Cardiac septum (tissue), 1 donor: ENCODE results near the gene C1QTNF6. TPM values are rescaled to one million over a fixed set of nuclear protein-coding genes. Genes with fewer than 3 reads are reported as not detected.

Source experiments
- DNase-seq: peaks from one replicate; pipeline ENCODE4 v3.0.0-alpha.2; 2020; ENCODE audit warnings: low spot score
- intact Hi-C: fragments of 100-400 bp; cut with DNase I; formaldehyde crosslinking; loops from one replicate; pipeline ENCODE4 v1.14.0; 2022
- total RNA-seq: library from RNA; stranded (reverse); fragmentation: NEBNext Ultra II Directional; extraction: Animal tissue kit (Norgen Biotek cat#: 25700); gene quantifications from one replicate; pipeline ENCODE4 v1.2.1, GENCODE V29; 2021
- donor health status: DM: no; HTN: no; CAD: no.

Gene C1QTNF6
- total RNA-seq, 1 donor from 2014 or later, result 2.8 TPM

DNA sequence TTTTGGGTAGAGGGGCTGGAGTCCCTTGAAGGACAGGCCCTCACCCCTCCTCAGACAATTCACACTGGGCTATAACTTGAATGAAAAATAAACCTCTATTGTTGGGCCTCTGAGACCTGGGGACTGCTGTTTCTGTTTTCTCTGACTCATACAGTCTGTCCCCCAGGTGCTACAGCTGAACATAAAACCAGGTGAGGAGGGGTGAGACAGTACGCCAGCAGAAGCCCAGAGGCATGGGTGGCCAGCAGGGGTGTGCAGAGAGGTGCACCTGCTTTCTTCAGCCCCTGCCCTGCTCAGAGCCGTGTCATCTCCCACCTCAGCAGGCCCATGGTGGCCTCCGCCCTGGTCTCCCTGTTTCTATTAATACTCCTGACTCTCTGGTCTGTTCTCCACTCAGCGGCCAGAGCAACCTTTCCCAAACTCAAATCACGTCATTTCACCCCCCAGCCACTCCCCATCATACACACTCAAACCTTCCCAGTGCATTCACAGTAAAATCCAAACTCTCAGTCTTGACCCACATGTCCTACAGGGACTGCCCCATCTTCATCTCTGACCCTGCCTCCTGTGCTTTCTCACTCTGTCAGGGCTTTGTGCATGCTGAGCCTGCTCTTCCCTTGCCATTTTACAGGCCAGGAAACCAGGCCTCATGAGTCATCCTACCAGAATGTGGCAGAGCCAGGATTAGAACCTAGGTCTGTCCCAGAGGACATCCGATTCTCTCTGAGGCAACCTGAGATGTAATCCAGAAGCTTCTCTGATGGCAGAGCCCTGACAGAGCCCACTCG lies 32.9 kb downstream of the C1QTNF6 start:
- DNase-seq, result no peak
- intact Hi-C loops, result no loop called here

DNA sequence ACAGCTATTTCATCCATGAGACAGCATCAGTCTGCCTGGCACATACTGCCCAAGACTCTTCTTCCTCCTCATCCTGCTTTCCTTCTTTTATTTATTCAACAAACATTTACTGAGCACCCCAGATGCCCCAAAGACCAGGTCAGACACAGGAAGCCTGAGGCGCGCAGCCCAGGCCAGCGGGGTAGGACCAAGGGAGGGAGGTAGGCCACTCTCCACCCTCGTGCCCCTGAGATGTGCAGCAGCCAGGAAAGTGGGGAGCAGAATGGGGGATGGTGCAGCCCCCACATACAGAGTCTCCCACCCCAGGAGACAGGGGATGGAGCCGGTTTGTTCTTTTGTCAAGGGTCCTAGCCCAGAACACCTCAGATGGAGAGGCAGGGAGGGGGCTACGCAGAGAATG lies 34.1 kb downstream of the C1QTNF6 start:
- DNase-seq, result no peak
- intact Hi-C loops, result no loop called here

DNA sequence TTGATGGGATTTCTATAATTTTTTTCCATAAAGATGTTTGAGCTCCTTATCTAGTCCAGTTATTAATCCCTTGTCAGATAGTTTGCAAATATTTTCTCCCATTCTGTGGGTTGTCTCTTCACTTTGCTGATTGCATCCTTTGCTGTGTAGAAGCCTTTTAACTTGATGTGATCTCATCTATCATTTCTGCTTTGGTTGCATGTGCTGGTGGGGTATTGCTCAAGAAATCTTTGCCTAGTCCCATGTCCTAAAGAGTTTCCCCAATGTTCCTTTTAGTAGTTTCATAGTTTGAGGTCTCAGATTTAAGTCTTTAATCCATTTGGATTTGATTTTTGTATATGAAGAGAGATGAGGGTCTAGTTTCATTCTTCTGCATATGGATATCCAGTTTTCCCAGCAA lies 36.6 kb downstream of the C1QTNF6 start:
- intact Hi-C loops, result no loop called here
- DNase-seq, result no peak

DNA sequence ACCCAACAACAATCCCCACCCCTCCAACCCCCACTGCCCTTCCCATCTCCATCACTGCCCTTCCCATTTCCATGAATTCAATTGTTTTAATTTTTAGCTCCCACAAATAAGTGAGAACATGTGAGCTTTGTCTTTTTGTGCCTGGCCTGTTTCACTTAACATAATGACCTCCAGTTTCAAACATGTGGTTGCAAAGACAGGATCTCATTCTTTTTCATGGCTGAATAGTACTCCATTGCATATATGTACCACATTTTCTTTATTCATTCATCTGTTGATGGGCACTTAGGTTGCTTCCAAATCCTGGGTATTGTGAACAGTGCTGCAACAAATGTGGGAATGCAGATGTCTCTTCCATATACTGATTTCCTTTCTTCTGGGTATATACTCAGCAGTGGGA lies 37.3 kb downstream of the C1QTNF6 start:
- DNase-seq, result no peak
- intact Hi-C loops, result no loop called here

DNA sequence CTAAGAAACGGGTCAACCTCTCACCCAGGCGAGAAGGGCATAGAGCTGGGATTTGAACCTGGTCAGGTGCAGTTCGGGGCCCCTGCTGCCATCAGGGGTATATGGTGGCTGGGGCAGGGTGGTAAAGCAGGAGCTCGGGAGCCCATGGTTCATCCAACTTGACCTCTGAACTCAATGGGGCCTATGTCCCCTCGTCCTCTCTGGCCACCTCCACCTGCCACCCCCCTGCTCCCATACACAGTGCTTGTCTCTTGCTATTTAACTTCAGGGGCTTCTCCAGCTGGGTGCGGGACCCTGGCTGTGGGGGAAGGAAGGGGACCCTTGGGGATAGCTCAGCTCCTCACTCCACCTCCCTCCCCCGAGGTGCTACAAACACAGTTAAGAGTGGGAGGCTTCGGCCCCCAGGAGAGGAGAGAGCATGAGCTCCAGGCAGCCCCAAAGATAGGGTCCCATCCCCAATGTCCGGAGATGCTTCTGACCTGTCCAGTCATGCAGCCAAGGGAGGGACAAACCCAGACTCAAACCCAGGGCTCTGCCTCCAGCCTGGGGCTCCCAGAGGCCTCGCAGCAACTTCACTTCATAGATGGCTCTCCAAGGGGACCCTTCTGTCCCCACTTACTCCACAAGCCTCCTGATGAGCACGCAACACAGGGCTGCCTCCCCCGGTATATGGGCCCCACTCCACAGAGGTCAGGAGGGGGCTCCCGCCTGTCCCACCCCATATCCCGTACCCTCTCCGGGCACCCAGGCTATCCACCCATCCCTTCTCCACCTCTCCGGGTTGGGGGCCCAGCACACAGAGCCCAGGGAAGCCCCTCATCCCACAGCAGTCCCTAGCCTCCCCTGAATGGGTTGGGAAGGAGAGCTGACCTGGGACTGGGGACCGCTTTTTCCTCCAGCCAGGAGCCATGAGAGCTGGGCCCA lies 39.0 kb downstream of the C1QTNF6 start:
- DNase-seq, result no peak
- intact Hi-C loops, result no loop called here

DNA sequence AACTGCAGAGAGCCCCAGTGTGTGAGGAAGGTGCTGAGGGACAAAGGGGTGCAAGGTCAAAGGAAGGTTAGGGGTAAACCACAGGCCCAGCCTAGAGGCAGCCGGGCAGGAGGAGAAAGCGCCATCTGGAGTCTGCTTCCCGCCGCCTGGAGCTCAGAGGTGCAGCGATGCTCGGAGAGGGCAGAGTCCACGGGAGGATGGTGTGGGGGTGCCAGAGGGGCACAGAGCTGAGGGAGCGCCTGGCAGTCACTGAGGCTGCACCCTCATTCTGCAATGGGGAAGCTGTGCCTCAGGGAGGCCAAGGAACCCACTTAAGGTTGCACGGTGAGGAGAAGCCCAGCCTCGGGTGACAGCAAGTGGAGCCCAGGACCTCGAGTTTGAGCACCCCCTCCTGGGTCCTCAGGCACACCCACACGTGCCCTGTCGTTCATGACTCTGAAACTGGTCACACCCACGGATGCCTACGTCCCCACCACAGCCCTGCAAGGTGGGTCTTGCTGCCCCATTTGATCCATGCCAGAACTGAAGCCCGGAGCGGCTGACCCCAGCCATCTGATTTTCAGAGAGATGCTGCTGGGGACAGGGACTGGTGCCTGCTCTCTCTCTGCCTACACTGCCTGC lies 39.9 kb downstream of the C1QTNF6 start:
- no peak for DNase-seq
- intact Hi-C loops, result no loop called here

DNA sequence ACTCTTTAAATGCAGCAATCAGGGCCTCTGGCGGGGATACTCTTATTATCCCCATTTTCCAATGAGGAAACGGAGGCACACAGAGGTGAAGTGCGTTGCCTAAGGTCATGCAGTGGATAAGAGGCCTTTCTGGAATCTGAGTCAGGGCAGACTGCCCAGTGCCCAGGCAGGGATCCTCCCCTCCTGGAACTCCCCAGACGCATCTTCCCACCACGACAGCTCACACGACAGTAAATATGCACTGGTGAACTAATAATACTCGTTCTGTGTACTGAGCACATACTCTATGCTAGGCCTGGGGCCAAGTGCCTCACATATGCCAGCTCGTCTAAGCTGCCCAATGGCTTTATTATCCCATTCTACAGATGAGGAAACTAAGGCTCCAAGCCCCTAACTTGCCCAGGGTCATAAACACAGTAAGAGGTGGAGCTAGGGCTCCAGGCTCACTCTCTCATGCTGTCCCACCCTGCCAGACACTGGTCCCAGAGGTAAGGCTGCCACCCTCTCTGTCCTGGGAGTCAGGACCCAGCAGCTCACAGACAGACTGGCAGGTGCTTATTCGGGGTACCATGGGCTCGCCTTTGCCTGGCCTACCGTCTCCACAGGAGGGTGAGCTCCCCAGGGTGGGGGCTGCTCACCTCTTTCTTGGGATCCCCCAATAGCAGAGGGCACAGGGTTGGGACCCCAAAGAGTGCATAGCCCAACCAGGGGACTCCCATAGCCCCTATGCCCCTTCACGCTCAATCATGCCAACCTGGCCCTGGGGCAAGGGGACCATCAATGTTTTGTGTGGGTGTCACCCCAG lies 40.7 kb downstream of the C1QTNF6 start:
- DNase-seq, result no peak
- intact Hi-C loops, result no loop called here

DNA sequence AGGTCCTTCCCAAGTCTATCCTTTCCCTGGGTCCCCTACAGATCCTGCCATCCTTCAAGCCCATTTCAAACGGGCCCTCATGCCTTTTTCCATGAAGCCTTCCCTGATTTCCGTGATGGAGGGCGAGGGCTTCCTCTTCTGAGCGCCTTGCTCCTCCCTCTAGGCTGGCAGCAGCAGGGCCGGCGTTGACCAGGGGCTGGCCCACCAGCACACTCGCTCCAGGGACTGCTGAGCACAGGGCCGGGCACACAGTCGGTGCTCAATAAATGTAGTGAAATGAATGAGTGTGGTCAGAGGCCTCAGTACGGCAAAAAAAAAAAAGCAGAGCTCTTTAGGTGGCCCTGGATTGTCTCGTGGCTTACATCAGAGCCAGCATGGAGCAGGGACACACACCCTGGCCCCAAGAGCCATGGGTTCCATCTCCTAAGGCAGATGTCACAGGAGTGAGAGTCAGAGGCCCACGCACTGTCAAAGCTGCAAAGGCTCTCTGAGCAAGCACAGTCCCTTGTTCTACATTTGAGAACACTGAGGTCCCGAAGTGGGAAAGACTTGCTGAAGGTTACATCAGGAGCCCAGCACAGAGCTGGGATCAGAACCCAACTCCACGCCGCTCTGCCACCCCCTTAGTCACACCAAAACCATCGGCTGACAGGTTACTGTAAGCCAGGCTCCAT lies 41.4 kb downstream of the C1QTNF6 start:
- DNase-seq, result no peak
- intact Hi-C loops, result no loop called here

DNA sequence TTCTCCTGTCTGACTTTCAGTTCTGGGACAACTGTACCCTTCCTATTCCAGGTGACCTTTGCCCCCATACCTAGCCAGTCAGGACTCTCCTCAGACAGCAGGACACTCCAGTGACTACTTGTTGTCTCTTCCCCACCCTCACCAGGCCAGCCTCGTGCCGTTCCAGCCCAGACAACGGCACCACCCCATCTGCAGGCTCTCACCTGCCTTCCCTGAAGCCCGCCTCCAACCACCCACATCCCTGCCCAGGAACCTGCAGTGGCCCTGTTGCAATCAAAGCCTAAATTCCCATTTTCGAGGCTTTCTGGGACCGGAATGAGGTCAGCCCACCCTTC lies 42.0 kb downstream of the C1QTNF6 start:
- no peak for DNase-seq
- intact Hi-C loops, result no loop called here

DNA sequence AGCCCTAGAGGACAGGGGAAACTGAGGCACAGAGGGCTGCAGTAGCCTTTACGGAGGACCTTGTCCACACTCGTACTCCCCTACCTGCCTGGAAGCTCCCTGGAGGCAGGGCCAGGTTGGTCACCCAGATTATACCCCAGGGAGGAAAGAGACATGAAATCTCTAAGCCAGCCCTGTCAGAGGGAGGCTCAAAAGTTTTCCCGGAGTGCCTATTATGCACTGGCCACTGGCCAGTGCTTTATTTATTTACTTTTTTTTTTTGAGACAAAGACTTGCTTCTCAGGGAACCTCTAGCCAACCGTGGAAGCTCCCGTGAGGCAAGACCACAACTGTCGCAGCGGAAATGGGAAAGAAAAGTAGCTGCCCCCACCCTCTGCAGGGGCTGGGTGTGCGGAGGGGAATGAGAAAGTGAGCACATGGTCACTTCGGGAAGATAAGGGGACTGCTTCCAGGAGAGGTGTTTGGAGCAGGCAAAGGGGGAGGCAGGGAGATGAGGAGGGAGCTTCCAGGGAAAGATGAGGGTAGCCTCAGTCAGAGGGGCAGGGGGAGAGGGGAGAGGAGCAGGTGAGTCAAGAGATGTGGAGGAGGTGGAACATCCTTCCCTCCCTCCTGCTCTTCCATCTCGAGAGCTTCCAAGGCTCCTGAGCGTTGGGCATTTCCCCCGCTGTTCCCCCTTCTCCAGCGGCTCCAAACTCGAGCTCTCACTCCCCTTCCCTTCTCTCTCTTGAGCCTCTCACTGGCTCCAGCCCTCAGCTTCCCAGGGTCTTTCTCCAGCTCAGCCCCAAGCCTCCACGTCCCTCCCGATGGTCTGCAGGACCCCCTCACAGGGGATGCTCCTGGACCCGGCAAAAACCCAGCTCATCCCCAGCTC lies 42.6 kb downstream of the C1QTNF6 start:
- intact Hi-C loops, result no loop called here
- no peak for DNase-seq

DNA sequence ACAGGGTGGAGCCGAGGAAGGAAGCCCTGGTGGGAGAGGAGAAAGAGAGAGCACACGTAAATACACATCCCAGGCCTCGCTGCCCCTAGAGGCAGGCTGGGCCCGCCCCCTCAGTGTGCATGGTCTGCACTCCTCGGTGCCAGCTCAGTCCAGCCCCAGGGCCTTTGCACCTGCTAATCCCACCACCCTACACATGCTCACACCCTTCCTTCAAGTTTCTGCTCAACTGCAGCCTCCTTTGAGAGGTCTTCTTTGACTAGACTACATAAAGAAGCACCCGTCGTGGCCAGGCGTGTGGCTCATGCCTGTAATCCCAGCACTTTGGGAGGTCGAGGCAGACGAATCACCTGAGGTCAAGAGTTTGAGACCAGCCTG lies 43.9 kb downstream of the C1QTNF6 start:
- no peak for DNase-seq
- intact Hi-C loops, result no loop called here

DNA sequence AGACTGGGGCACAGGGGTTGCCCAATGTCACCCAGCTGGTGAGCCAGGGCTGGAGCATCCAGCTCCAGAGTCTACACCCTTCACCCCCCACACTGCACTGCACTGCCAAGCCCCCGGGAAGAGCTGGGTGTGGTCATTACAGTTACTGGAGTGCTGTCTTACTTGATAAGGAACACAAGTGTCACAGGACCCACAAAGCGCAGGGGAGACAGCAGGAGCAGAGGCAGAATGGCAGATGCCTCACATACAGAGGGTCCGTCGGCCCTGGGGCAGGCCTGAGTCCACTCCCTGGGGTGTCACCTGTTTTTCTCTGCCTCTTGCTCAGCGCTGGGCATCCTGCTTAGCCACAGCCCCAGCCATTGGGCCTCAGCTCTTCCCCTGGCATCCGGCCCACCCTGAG lies 46.1 kb downstream of the C1QTNF6 start:
- intact Hi-C loops, result no loop called here
- no peak for DNase-seq

DNA sequence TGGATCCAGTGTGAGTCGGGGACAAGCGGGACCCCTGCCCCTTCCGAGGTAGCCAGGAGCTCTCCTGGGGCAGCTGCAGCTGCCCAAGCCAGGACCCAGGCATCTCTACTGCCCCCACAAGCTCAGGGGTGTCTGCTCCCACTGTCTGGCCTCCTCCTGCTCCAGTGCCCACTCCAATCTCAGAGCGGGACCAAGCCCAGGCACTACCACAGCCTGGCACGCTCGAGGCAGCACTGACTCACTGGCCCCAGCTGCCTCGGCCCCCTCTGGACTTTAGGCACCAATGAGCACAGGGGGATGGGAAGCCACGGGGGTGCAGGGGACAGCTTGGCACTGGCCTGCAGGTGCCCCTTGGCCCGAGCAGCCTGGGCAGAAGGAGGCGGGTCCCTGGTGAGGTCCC lies 46.6 kb downstream of the C1QTNF6 start:
- no peak for DNase-seq
- intact Hi-C loops, result no loop called here

DNA sequence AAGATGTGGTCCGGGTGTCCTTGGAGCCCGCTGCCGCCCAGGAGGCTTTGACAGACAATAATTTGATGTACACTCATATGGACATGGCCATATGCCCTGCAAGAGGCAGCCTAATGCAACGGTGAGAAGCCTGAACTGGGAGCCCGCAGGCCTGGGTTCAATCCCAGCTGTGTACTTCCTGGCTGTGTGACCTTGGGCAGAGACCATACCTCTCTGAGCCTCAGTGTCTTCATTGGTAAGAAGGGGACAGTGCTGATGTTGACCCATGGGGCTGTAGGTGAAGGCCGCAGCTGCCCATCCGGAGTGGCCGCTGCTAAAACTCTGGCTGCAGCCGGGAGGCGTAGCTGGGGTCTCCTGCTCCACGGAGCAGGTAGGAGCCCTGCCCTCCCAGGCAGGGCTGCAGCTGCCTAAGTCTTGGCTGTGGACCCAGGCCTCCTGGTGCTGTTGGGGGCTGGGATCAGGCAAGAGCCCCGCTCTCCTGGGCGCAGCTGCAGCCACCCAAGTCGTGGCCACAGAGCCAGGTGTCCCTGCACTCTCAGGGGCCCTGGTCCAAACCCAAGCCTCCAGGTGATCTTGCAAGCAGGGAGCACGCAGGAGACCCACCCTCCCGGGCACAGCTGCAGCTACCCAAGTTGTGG lies 47.2 kb downstream of the C1QTNF6 start:
- intact Hi-C loops, result no loop called here
- DNase-seq, result no peak

DNA sequence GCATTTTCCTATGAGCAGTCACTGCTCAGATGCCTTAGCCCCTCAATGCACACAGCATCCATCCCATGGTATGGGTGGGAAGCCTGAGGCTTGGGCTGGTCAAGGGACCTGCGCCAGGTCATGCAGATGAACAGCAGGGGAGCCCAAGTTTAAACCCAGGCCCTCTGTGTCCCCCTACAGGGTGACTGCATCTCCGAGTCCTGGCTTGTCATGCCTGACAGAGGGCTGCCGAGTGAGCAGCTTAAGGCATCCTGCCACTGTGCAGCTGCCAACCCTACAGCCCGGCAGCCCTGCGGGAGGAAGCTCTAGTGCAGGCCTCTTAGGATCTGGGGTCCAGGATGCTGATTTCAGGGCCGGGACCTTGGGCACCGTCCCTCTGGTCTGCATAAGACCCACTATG lies 48.3 kb downstream of the C1QTNF6 start:
- no peak for DNase-seq
- intact Hi-C loops, result no loop called here

DNA sequence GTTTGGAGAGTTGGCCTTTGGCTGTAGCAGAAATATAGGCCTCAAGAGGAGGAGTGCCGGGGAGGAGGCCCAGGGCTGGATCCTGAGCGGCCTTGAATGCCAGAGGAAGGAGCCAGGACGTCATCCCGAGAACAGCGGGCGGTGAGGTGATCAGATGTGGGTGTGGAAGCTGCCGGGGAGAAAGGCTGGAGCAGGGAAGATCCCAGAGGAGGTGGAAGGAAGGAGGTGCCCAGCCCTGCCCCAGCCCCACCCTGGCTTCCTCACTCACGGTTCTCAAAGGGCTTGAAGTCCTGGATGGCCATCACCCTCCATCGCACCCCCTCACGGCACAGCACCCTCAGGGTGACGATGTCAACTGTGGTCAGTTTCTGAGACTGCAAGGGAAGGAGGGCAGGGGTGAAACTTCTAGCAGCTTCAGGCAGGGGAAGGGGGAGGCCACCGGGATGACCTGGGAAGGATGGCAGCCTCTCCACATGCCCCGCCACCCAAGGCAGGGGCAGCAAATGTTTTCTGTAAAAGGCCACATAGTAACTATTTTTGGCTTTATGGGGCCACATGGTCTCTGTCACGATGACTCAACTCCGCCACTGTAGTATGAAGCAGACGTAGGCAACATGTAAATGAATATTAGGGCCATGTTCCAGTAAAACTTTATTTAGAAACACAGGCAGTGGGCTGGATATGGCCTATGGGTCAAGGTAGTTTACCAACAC lies 49.0 kb downstream of the C1QTNF6 start:
- intact Hi-C loops, result no loop called here
- no peak for DNase-seq

DNA sequence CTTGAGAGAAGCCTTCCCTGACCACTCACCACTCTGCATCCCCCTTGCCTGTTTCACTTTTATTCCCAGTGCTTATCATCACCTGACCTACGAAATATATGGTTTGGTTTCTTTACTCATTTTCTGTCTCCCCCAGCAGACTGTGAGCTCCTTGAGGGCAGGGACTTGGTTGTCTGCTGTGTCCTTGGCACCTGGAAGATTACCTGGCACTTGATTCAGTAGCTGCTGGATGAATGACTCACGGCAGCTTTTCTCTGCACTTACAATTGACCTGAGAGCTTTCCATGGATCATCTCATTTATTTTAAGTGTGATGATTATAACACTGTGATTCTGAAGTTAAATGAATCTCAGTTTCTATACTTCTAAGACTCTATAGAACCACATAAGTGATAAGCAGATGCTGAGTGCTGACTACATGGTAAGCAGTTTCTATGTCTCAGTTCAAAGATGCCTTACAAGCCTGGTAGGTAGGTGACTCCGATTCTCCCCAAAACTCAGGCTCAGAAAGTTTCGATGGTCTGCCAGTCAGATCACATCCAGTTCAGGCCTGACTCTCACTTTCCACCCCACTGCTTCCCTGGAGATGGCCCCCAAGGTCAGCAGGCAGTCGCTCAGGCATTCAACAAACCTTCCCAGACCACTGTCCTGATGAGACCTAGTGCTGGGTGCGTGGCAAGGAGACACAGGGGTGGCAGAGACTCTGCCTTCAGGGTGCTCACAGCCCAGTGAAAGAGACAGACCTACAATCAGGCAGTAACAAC lies 50.0 kb downstream of the C1QTNF6 start:
- intact Hi-C loops, result no loop called here
- no peak for DNase-seq
